ENCODE results near the gene SLC66A2. TPM values are rescaled to one million over a fixed set of nuclear protein-coding genes. Genes with fewer than 3 reads are reported as not detected.

The SLC66A2 gene
- total and polyA plus RNA-seq, 9 donors = 2.1 to 31.1 (median 27.0) TPM

DNA sequence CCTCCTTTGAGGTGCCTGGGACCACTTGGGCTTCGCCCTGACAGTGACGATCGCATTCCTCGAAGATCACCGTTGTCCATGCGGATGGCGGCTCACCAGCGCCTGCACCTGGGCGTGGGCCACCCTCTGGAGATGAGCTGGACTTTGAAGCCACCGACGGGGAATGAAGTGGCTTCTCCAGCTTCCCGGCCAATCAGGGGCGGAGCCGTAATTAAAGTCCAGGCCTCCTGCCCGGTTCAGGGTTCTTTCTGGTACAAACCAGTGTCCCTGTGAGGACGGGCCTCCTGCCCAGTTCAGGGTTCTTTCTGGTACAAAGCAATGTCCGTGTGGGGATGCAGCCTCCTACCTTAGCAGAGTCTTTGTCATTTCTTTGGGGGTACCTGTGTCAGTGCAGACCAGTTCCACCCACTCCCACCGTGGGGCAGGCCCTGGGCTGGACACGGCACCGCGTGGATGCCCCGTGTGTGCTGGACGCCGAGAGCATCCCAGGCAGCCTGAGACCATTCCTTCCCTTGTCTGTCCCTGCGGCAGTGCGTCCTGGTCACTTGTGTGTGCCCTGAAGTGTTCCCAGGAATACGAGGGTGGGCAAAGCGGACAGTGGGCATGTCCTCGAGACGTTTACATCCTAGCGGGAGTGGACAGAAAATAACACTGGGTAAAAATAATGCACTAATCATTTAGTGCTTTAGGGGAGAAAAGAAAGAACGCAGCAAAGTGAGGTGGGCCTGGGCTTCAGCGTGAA lies 98.7 kb downstream of the SLC66A2 start:
- no peak overlapping the region for H3K4me3 ChIP-seq
- WGBS, 3 donors = 87 to 90% (median 88%) methylated on average over 33 of the region's 33 CpGs
- intact Hi-C loops (cut with DNase I) = loop anchor here in 1 of 4 donors (10.0 kb wide), 1 partner anchor 488 kb away; no protein-coding TSS in a partner anchor

More for the DNA sequence above, 98.7 kb downstream of the SLC66A2 start:
- no peaks in the 10 kb centered on the region for H3K4me1 ChIP-seq (ENCODE audit: insufficient read depth)
- no peak for TF ChIP-seq EP300 (IDR thresholded peaks at IDR 0.05)
- no peak for TF ChIP-seq POLR2A (IDR thresholded peaks at IDR 0.05)
- TF ChIP-seq, protein P1, sequence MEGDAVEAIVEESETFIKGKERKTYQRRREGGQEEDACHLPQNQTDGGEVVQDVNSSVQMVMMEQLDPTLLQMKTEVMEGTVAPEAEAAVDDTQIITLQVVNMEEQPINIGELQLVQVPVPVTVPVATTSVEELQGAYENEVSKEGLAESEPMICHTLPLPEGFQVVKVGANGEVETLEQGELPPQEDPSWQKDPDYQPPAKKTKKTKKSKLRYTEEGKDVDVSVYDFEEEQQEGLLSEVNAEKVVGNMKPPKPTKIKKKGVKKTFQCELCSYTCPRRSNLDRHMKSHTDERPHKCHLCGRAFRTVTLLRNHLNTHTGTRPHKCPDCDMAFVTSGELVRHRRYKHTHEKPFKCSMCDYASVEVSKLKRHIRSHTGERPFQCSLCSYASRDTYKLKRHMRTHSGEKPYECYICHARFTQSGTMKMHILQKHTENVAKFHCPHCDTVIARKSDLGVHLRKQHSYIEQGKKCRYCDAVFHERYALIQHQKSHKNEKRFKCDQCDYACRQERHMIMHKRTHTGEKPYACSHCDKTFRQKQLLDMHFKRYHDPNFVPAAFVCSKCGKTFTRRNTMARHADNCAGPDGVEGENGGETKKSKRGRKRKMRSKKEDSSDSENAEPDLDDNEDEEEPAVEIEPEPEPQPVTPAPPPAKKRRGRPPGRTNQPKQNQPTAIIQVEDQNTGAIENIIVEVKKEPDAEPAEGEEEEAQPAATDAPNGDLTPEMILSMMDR (IDR thresholded peaks at IDR 0.05) = no peak
- no peaks in the 10 kb centered on the region for H3K36me3 ChIP-seq
- peak in 1 of 5 donors; percentile 6 for DNase-seq
- no peaks in the 10 kb centered on the region for H3K9me3 ChIP-seq
- H3K27ac ChIP-seq = no peak overlapping the region
- H3K27me3 ChIP-seq = no peaks in the 10 kb centered on the region

Other genes with a start within 250 kb of the SLC66A2 start
- under 1 TPM in 5 of 7 donors, not detected in 2; 0.17 to 0.80 (median 0.23) TPM for gene KCNG2, start 153.7 kb downstream of the SLC66A2 start, total RNA-seq
- under 1 TPM in 1 of 2 donors, not detected in 1; 0.10 TPM for gene KCNG2, start 153.7 kb downstream of the SLC66A2 start, polyA plus RNA-seq
- 10 to 100 TPM in 6 of 7 donors, 1 to 10 TPM in 1; 7.6 to 26.2 (median 12.3) TPM for gene HSBP1L1, start 13.0 kb upstream of the SLC66A2 start, total RNA-seq
- gene HSBP1L1, start 13.0 kb upstream of the SLC66A2 start, polyA plus RNA-seq = 10 to 100 TPM; 11.4 to 15.9 TPM
- 10 to 100 TPM in 6 of 7 donors, 1 to 10 TPM in 1; 9.4 to 57.1 (median 42.3) TPM for gene TXNL4A, start 36.9 kb upstream of the SLC66A2 start, total RNA-seq
- 10 to 100 TPM; 21.5 to 47.9 TPM for gene TXNL4A, start 36.9 kb upstream of the SLC66A2 start, polyA plus RNA-seq
- gene RBFA, start 82.8 kb upstream of the SLC66A2 start, total RNA-seq = 10 to 100 TPM; 13.7 to 31.9 (median 18.2) TPM
- 10 to 100 TPM; 14.7 to 16.9 TPM for gene RBFA, start 82.8 kb upstream of the SLC66A2 start, polyA plus RNA-seq
- gene ADNP2, start 157.6 kb upstream of the SLC66A2 start, total RNA-seq = 10 to 100 TPM; 11.5 to 24.6 (median 17.0) TPM
- 10 to 100 TPM in 1 of 2 donors, 1 to 10 TPM in 1; 6.7 to 16.7 TPM for gene ADNP2, start 157.6 kb upstream of the SLC66A2 start, polyA plus RNA-seq